CD4-positive, alpha-beta T cell (primary cell): ENCODE results near the gene SPIB. TPM values are rescaled to one million over a fixed set of nuclear protein-coding genes. Genes with fewer than 3 reads are reported as not detected.

Experiments used
- ATAC-seq: fragments of 200-7000 bp; cut with Tn5 transposase; one replicate; pipeline ENCODE4 v1.10.0; 2022; ENCODE audit warnings: mild to moderate bottlenecking; ENCODE audit not compliant: poor library complexity
- CTCF ChIA-PET: fragments of 350-600 bp; sonication (Branson Sonifier 250); formaldehyde crosslinking; loops from one replicate; lab custom pipeline; 2021; ENCODE audit warnings: antibody characterized with exemption, inconsistent platforms; lab: Charles Lee
- POLR2A ChIA-PET: fragments of 350-600 bp; sonication (Branson Sonifier 250); formaldehyde crosslinking; loops from one replicate; lab custom pipeline; 2021; ENCODE audit warnings: antibody characterized with exemption, inconsistent platforms; lab: Charles Lee
- DNase-seq, 14 experiments: peaks; one replicate each; pipeline ENCODE4 v3.0.0-alpha.2; 2013 to 2020; ENCODE audit warnings: mixed read lengths in 2 of 14
- H3K27ac ChIP-seq, 2 donors: one replicate each; pipeline versions ENCODE4 v1.5.1 to v1.7.0; 2013; ENCODE audit warnings: low read length in 2 of 2, low read depth in 1 of 2, mild to moderate bottlenecking in 1 of 2
- H3K27me3 ChIP-seq, 2 experiments: 1 replicate in 1 of 2; 2 replicates in 1 of 2; pipeline versions ENCODE4 v1.6.1 to v1.7.0; 2013; ENCODE audit warnings: low read length in 2 of 2, control low read depth in 1 of 2, mild to moderate bottlenecking in 1 of 2, moderate library complexity in 1 of 2; ENCODE audit not compliant: insufficient read depth in 2 of 2, control insufficient read depth in 1 of 2
- H3K36me3 ChIP-seq: one replicate; pipeline ENCODE4 v1.6.1; 2013; ENCODE audit warnings: low read length, control low read depth; ENCODE audit not compliant: insufficient read depth
- H3K4me1 ChIP-seq: one replicate; pipeline ENCODE4 v1.6.1; 2013; ENCODE audit warnings: low read length, control low read depth; ENCODE audit not compliant: insufficient read depth
- H3K4me3 ChIP-seq: one replicate; pipeline ENCODE4 v1.5.1; 2013; ENCODE audit warnings: mild to moderate bottlenecking, low read length, moderate library complexity
- H3K9me3 ChIP-seq, 2 experiments: 1 replicate in 1 of 2; 2 replicates in 1 of 2; pipeline versions ENCODE4 v1.6.1 to v1.7.0; 2013; ENCODE audit warnings: low read length in 2 of 2, mild to moderate bottlenecking in 2 of 2, control low read depth in 1 of 2, moderate library complexity in 1 of 2; ENCODE audit not compliant: control insufficient read depth in 1 of 2, insufficient read depth in 1 of 2
- H3K27ac Mint-ChIP-seq: one replicate; pipeline ENCODE4 v1.8.0; 2020; ENCODE audit warnings: mixed read lengths
- H3K27me3 Mint-ChIP-seq: one replicate; pipeline ENCODE4 v1.8.0; 2021; ENCODE audit warnings: mixed read lengths
- H3K36me3 Mint-ChIP-seq: one replicate; pipeline ENCODE4 v1.8.0; 2021; ENCODE audit warnings: low read depth, mixed read lengths
- H3K4me1 Mint-ChIP-seq: one replicate; pipeline ENCODE4 v1.8.0; 2021; ENCODE audit warnings: low read depth, mixed read lengths
- H3K4me3 Mint-ChIP-seq: one replicate; pipeline ENCODE4 v1.8.0; 2020; ENCODE audit warnings: mild to moderate bottlenecking, mixed read lengths
- H3K9me3 Mint-ChIP-seq: one replicate; pipeline ENCODE4 v1.8.0; 2020; ENCODE audit warnings: mixed read lengths
- CTCF ChIP-seq: fragments of 200-600 bp; IDR thresholded peaks from one replicate; pipeline ENCODE4 v1.8.0; 2022; ENCODE audit warnings: antibody characterized with exemption, mild to moderate bottlenecking
- intact Hi-C, 2 experiments: fragments of 100-400 bp; cut with DNase I in 1 of 2; cut with micrococcal nuclease in 1 of 2; formaldehyde crosslinking; loops; one replicate each; pipeline versions ENCODE4 v1.15.1 to v1.9.0; 2023 to 2025; cut with DNase I, micrococcal nuclease
- total RNA-seq, 174 experiments: library from RNA in 2 of 174; stranded (reverse) in 2 of 174; gene quantifications; one replicate each; pipeline ENCODE4 v1.2.3 and lab custom pipeline; 2021 to 2026

The SPIB gene
- total RNA-seq, 2 experiments from 2014 or later = 0.42 to 0.52 TPM

GRCh38 chr19:50383852-50384684 lies 34.7 kb upstream of the SPIB start, which contains the start of gene POLD1:
Gene POLD1, plus strand, starts transcription at chr19:50384347. Its CDS starts 14,505 bp downstream, at chr19:50398852.
- H3K27me3 Mint-ChIP-seq = peaks cover 6% of the 10 kb centered on the region
- CTCF ChIA-PET = interaction anchor here (0.7 to 1.5 kb wide), 3 partner anchors 15 to 27 kb away, joined by 3 to 5 read pairs (median 4); no protein-coding TSS in a partner anchor
- no peak for TF ChIP-seq CTCF

GRCh38 chr19:50384685-50385535 lies 33.8 kb upstream of the SPIB start:
- Mint-ChIP-seq H3K36me3 (peaks cover 62% of the 10 kb centered on the region), H3K27me3 (peaks cover 6% of the 10 kb centered on the region), H3K4me1 (peaks cover 38% of the 10 kb centered on the region), H3K9me3 (no peaks in the 10 kb centered on the region), H3K27ac (peak overlapping the region; percentile 90), H3K4me3 (peak overlapping the region; percentile 96)
- TF ChIP-seq CTCF = no peak
- H3K4me3 ChIP-seq = peak overlapping the region; percentile 66
- H3K27ac ChIP-seq = peak overlapping the region; percentile 42 to 70
- intact Hi-C loops = loop anchor here in 1 of 2 experiments (1.0 to 2.0 kb wide), 5 partner anchors 9 to 420 kb away; partner anchors contain the start of genes JOSD2 and NR1H2
- no peaks in the 10 kb centered on the region for H3K27me3 ChIP-seq
- peak in 1 of 14 experiments; percentile 29 for DNase-seq
- peaks cover 35% of the 10 kb centered on the region for H3K36me3 ChIP-seq
- ATAC-seq = no peak
- CTCF ChIA-PET = interaction anchor here (0.7 to 1.5 kb wide), 2 partner anchors 18 to 60 kb away, joined by 3 read pairs; no protein-coding TSS in a partner anchor
- peaks cover 19% of the 10 kb centered on the region for H3K4me1 ChIP-seq
- POLR2A ChIA-PET = interaction anchor here (0.6 to 2.4 kb wide), 12 partner anchors 9 to 340 kb away, joined by 3 to 29 read pairs (median 4); partner anchors contain the start of genes JOSD2 and NR1H2
- H3K9me3 ChIP-seq = no peaks in the 10 kb centered on the region

More at GRCh38 chr19:50383852-50384684, 34.7 kb upstream of the SPIB start, which contains the start of gene POLD1:
- Histone ChIP-seq H3K9me3 (no peaks in the 10 kb centered on the region), H3K27me3 (no peaks in the 10 kb centered on the region), H3K4me3 (peak within 1 kb of the TSS; percentile 66), H3K27ac (peak within 1 kb of the TSS; percentile 70 to 81), H3K4me1 (peaks cover 22% of the 10 kb centered on the region), H3K36me3 (peaks cover 44% of the 10 kb centered on the region)
- DNase-seq = peak; percentile 98 to 100 (median 99)
- intact Hi-C loops = loop anchor here in 1 of 2 experiments (1.0 to 2.0 kb wide), 5 partner anchors 8 to 421 kb away; partner anchors contain the start of genes JOSD2 and NR1H2
- peak; percentile 88 for ATAC-seq
- Mint-ChIP-seq H3K27ac (peak within 1 kb of the TSS; percentile 90), H3K9me3 (no peaks in the 10 kb centered on the region), H3K4me1 (peaks cover 38% of the 10 kb centered on the region), H3K4me3 (peak within 1 kb of the TSS; percentile 96), H3K36me3 (peaks cover 71% of the 10 kb centered on the region)
- POLR2A ChIA-PET = interaction anchor here (0.6 to 2.4 kb wide), 14 partner anchors 8 to 341 kb away, joined by 3 to 29 read pairs (median 4); partner anchors contain the start of genes JOSD2 and NR1H2
